ENCODE measurements around the gene ZG16.

- no peak for TF ChIP-seq POLR2A (IDR thresholded peaks at IDR 0.05)
- TF ChIP-seq, protein P1, sequence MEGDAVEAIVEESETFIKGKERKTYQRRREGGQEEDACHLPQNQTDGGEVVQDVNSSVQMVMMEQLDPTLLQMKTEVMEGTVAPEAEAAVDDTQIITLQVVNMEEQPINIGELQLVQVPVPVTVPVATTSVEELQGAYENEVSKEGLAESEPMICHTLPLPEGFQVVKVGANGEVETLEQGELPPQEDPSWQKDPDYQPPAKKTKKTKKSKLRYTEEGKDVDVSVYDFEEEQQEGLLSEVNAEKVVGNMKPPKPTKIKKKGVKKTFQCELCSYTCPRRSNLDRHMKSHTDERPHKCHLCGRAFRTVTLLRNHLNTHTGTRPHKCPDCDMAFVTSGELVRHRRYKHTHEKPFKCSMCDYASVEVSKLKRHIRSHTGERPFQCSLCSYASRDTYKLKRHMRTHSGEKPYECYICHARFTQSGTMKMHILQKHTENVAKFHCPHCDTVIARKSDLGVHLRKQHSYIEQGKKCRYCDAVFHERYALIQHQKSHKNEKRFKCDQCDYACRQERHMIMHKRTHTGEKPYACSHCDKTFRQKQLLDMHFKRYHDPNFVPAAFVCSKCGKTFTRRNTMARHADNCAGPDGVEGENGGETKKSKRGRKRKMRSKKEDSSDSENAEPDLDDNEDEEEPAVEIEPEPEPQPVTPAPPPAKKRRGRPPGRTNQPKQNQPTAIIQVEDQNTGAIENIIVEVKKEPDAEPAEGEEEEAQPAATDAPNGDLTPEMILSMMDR (IDR thresholded peaks at IDR 0.05) = no peak
These were observed 39.5 kb upstream of the ZG16 start for GRCh38 chr16:29738514-29738913.
